HepG2 (cell line): ENCODE measurements around the gene MROH2A. TPM values are rescaled to one million over a fixed set of nuclear protein-coding genes. Genes with fewer than 3 reads are reported as not detected.

Experiments
- AGO1 ChIP-seq: fragments of 200-400 bp; formaldehyde crosslinking; IDR thresholded peaks from 2 replicates; pipeline ENCODE4 v1.6.1; 2017; ENCODE audit warnings: mild to moderate bottlenecking, low read depth, low read length, moderate library complexity; ENCODE audit not compliant: poor library complexity, severe bottlenecking
- CENPT ChIP-seq: sonication (generic); formaldehyde crosslinking; IDR thresholded peaks from 2 replicates; pipeline ENCODE4 v1.8.0; 2022; ENCODE audit warnings: low read depth, mild to moderate bottlenecking, moderate library complexity, missing genetic modification reagents
- CERS6 ChIP-seq: sonication (generic); formaldehyde crosslinking; IDR thresholded peaks from 2 replicates; pipeline ENCODE4 v1.5.0; 2020; ENCODE audit warnings: missing genetic modification reagents
- ERF ChIP-seq: IDR thresholded peaks from 2 replicates; pipeline ENCODE4 v1.6.1; 2018; ENCODE audit warnings: missing biosample characterization, missing genetic modification reagents
- ETS1 ChIP-seq: sonication (generic); formaldehyde crosslinking; IDR thresholded peaks from 2 replicates; pipeline ENCODE4 v1.4.0; 2020; ENCODE audit warnings: missing genetic modification reagents
- MIER2 ChIP-seq: IDR thresholded peaks from 2 replicates; pipeline ENCODE4 v1.6.1; 2016; ENCODE audit warnings: missing biosample characterization, missing genetic modification reagents
- MXD4 ChIP-seq: IDR thresholded peaks from 2 replicates; pipeline ENCODE4 v1.6.1; 2016; ENCODE audit warnings: mild to moderate bottlenecking, missing biosample characterization, missing genetic modification reagents
- NFRKB ChIP-seq: fragments of 450-650 bp; IDR thresholded peaks from 2 replicates; pipeline ENCODE4 v1.6.1; 2017
- NR2F6 ChIP-seq, 2 experiments: IDR thresholded peaks; 2 replicates each; pipeline ENCODE4 v1.6.1; 2016; ENCODE audit warnings: antibody characterized with exemption in 1 of 2, mild to moderate bottlenecking in 1 of 2
- PLSCR1 ChIP-seq: sonication (generic); formaldehyde crosslinking; IDR thresholded peaks from 2 replicates; pipeline ENCODE4 v1.5.0; 2020; ENCODE audit warnings: missing genetic modification reagents, mild to moderate bottlenecking, borderline replicate concordance
- RFXANK ChIP-seq: IDR thresholded peaks from 2 replicates; pipeline ENCODE4 v1.6.1; 2016
- SP2 ChIP-seq: sonication (generic); formaldehyde crosslinking; IDR thresholded peaks from 2 replicates; pipeline ENCODE4 v1.5.1; 2020; ENCODE audit warnings: mild to moderate bottlenecking, missing genetic modification reagents
- SRF ChIP-seq: IDR thresholded peaks from 2 replicates; pipeline ENCODE4 v1.6.1; 2011; ENCODE audit warnings: mild to moderate bottlenecking, low read depth, low read length, moderate library complexity
- TERF1 ChIP-seq: sonication (generic); formaldehyde crosslinking; IDR thresholded peaks from 2 replicates; pipeline ENCODE4 v1.8.0; 2022; ENCODE audit warnings: mild to moderate bottlenecking, missing genetic modification reagents, moderate library complexity
- ZFP62 ChIP-seq: sonication (generic); formaldehyde crosslinking; IDR thresholded peaks from 2 replicates; pipeline ENCODE4 v1.4.0; 2020; ENCODE audit warnings: missing genetic modification reagents
- ZNF138 ChIP-seq: sonication (generic); formaldehyde crosslinking; IDR thresholded peaks from 2 replicates; pipeline ENCODE4 v1.5.0; 2020; ENCODE audit warnings: mild to moderate bottlenecking, low read depth, missing genetic modification reagents
- ZNF225 ChIP-seq: sonication (generic); formaldehyde crosslinking; IDR thresholded peaks from 2 replicates; pipeline ENCODE4 v1.4.0; 2020; ENCODE audit warnings: mild to moderate bottlenecking, missing genetic modification reagents
- ZNF362 ChIP-seq: sonication (generic); formaldehyde crosslinking; IDR thresholded peaks from 2 replicates; pipeline ENCODE4 v1.4.0; 2020; ENCODE audit warnings: missing genetic modification reagents, mild to moderate bottlenecking, borderline replicate concordance
- ZNF496 ChIP-seq: sonication (generic); formaldehyde crosslinking; IDR thresholded peaks from 2 replicates; pipeline ENCODE4 v1.8.1; 2023; ENCODE audit warnings: mild to moderate bottlenecking, moderate library complexity, missing genetic modification reagents; ENCODE audit not compliant: insufficient replicate concordance
- ZNF577 ChIP-seq: sonication (generic); formaldehyde crosslinking; IDR thresholded peaks from 2 replicates; pipeline ENCODE4 v1.4.0; 2020; ENCODE audit warnings: mild to moderate bottlenecking, low read depth, missing genetic modification reagents, borderline replicate concordance
- ZNF597 ChIP-seq: sonication (generic); formaldehyde crosslinking; IDR thresholded peaks from 2 replicates; pipeline ENCODE4 v1.5.0; 2020; ENCODE audit warnings: missing genetic modification reagents
- ZSCAN12 ChIP-seq: sonication (generic); formaldehyde crosslinking; IDR thresholded peaks from 2 replicates; pipeline ENCODE4 v1.9.0; 2021; ENCODE audit warnings: mild to moderate bottlenecking, missing genetic modification reagents
- ZSCAN20 ChIP-seq: sonication (generic); formaldehyde crosslinking; IDR thresholded peaks from 2 replicates; pipeline ENCODE4 v1.4.0; 2020; ENCODE audit warnings: missing genetic modification reagents, mild to moderate bottlenecking, borderline replicate concordance
- ZSCAN9 ChIP-seq: IDR thresholded peaks from 2 replicates; pipeline ENCODE4 v1.6.1; 2016; ENCODE audit warnings: borderline replicate concordance
- polyA plus RNA-seq, 8 experiments: library from polyadenylated mRNA; depleted of rRNA in 3 of 8; stranded (reverse) in 7 of 8; unstranded in 1 of 8; fragments of >200 nt; fragmentation: Illumina TruSeq in 4 of 8; extraction: Trizol in 4 of 8; gene quantifications; 2 replicates each; pipeline versions ENCODE4 v1.2.1 to v1.2.3, GENCODE V29; 2011 to 2016; ENCODE audit warnings: low read depth in 4 of 8, missing spikeins in 1 of 8, mixed read lengths in 1 of 8; ENCODE audit not compliant: insufficient read depth in 1 of 8
- total RNA-seq, 5 experiments: library from RNA; depleted of rRNA; stranded (reverse); fragments of >200 nt; fragmentation: Illumina TruSeq; extraction: Trizol; gene quantifications; 2 replicates each; pipeline ENCODE4 v1.2.3, GENCODE V29; 2016; ENCODE audit warnings: low read depth in 1 of 5

The MROH2A gene
- total and polyA plus RNA-seq, 2 of the 13 experiments (the other 11 are each of a cell fraction or from before 2014, with no cell fraction given) = 0.03 to 0.04 TPM

- TF ChIP-seq CENPT (CRISPR knock-in tag) = peak; percentile 87; the same call in 1 of the 2 replicates
- TF ChIP-seq ZSCAN20 (CRISPR knock-in tag) = peak; percentile 100
- 0 out of 2 replicates have a peak, but pooled peaks have one; percentile 43 for TF ChIP-seq ZSCAN9
- no peak for TF ChIP-seq PLSCR1 (CRISPR knock-in tag)
- TF ChIP-seq NFRKB = no peak
- TF ChIP-seq ZFP62 = no peak
- no peak for TF ChIP-seq NR2F6 (IDR thresholded peaks at IDR 0.05)
- TF ChIP-seq NR2F6 (CRISPR knock-in tag; IDR thresholded peaks at IDR 0.05) = no peak
- peak; percentile 88 for TF ChIP-seq MXD4 (CRISPR knock-in tag)
- TF ChIP-seq ZNF496 = no peak
- no peak for TF ChIP-seq ZNF362 (CRISPR knock-in tag)
- no peak for TF ChIP-seq ZNF577
- TF ChIP-seq CERS6 (CRISPR knock-in tag) = no peak
- peak; percentile 68 for TF ChIP-seq AGO1
- TF ChIP-seq ETS1 (CRISPR knock-in tag) = peak; percentile 49; the same call in 1 of the 2 replicates
- TF ChIP-seq ERF = peak; percentile 51; the same call in 1 of the 2 replicates
- TF ChIP-seq ZNF138 (CRISPR knock-in tag) = no peak
- TF ChIP-seq MIER2 = no peak
- no peak for TF ChIP-seq ZSCAN12 (CRISPR knock-in tag)
- no peak for TF ChIP-seq SRF
- TF ChIP-seq ZNF597 (CRISPR knock-in tag) = no peak
- TF ChIP-seq SP2 (CRISPR knock-in tag) = peak; percentile 89
- 0 out of 2 replicates have a peak, but pooled peaks have one; percentile 76 for TF ChIP-seq ZNF225 (CRISPR knock-in tag)
- TF ChIP-seq TERF1 (CRISPR knock-in tag) = no peak
- TF ChIP-seq RFXANK (CRISPR knock-in tag) = no peak
These were observed 76.3 kb downstream of the MROH2A start, which contains the start of gene HJURP (continued) for GRCh38 chr2:233854241-233854981.
